WTC11 (cell line): Measurements from ENCODE around the gene SMG1. TPM values are rescaled to one million over a fixed set of nuclear protein-coding genes. Genes with fewer than 3 reads are reported as not detected.

Source experiments
- ATAC-seq: fragments of 200-7000 bp; cut with Tn5 transposase; 2 replicates; pipeline ENCODE4 v1.10.0; 2021; ENCODE audit warnings: mild to moderate bottlenecking, moderate library complexity
- CTCF ChIA-PET: fragments of 300-600 bp; sonication (Branson Sonifier 250); formaldehyde crosslinking; loops from one replicate; lab custom pipeline; 2021; ENCODE audit warnings: antibody characterized with exemption; lab: Charles Lee
- POLR2A ChIA-PET: fragments of 350-600 bp; sonication (Branson Sonifier 250); formaldehyde crosslinking; loops from one replicate; lab custom pipeline; 2021; ENCODE audit warnings: antibody characterized with exemption; lab: Charles Lee
- DNase-seq: peaks from one replicate; pipeline ENCODE4 v3.0.0; 2021; ENCODE audit warnings: low spot score
- H3K27ac Mint-ChIP-seq: 2 replicates; pipeline ENCODE4 v1.8.0; 2021; ENCODE audit warnings: mixed read lengths
- H3K27me3 Mint-ChIP-seq: 2 replicates; pipeline ENCODE4 v1.8.0; 2021; ENCODE audit warnings: low read depth, mild to moderate bottlenecking, moderate library complexity, mixed read lengths
- H3K36me3 Mint-ChIP-seq: 2 replicates; pipeline ENCODE4 v1.8.0; 2021; ENCODE audit warnings: mixed read lengths
- H3K4me1 Mint-ChIP-seq: 2 replicates; pipeline ENCODE4 v1.8.0; 2022; ENCODE audit warnings: mixed read lengths
- H3K4me3 Mint-ChIP-seq: 2 replicates; pipeline ENCODE4 v1.8.0; 2021; ENCODE audit warnings: mild to moderate bottlenecking, moderate library complexity, mixed read lengths
- H3K9me3 Mint-ChIP-seq: 2 replicates; pipeline ENCODE4 v1.8.0; 2021; ENCODE audit warnings: mixed read lengths
- ARID4B ChIP-seq: sonication (generic); formaldehyde crosslinking; IDR thresholded peaks from 2 replicates; pipeline ENCODE4 v1.8.0; 2023; ENCODE audit warnings: missing genetic modification reagents, mild to moderate bottlenecking, borderline replicate concordance
- ATF2 ChIP-seq: sonication (generic); formaldehyde crosslinking; IDR thresholded peaks from 2 replicates; pipeline ENCODE4 v1.8.1; 2022; ENCODE audit warnings: low read depth, missing genetic modification reagents, borderline replicate concordance
- CBFB ChIP-seq: sonication (generic); formaldehyde crosslinking; IDR thresholded peaks from 2 replicates; pipeline ENCODE4 v1.8.1; 2022; ENCODE audit warnings: mild to moderate bottlenecking, low read depth, missing genetic modification reagents
- CDX4 ChIP-seq: fragments of 250-450 bp; sonication (Bioruptor Pico); IDR thresholded peaks from 2 replicates; pipeline ENCODE4 v1.9.0; 2021; ENCODE audit warnings: moderate library complexity, mild to moderate bottlenecking, inconsistent platforms, borderline replicate concordance
- CTCF ChIP-seq: fragments of 200-600 bp; IDR thresholded peaks from 2 replicates; pipeline ENCODE4 v1.8.0; 2022; ENCODE audit warnings: antibody characterized with exemption
- FOXJ3 ChIP-seq: sonication (generic); formaldehyde crosslinking; IDR thresholded peaks from 2 replicates; pipeline ENCODE4 v1.9.0; 2021; ENCODE audit warnings: missing genetic modification reagents, mild to moderate bottlenecking, borderline replicate concordance
- GABPB1 ChIP-seq: sonication (generic); formaldehyde crosslinking; IDR thresholded peaks from 2 replicates; pipeline ENCODE4 v1.8.1; 2023; ENCODE audit warnings: mild to moderate bottlenecking, missing genetic modification reagents
- GRHL2 ChIP-seq: fragments of 250-450 bp; sonication (Bioruptor Pico); IDR thresholded peaks from 2 replicates; pipeline ENCODE4 v1.8.0; 2022; ENCODE audit warnings: mild to moderate bottlenecking, moderate library complexity; ENCODE audit not compliant: insufficient replicate concordance, severe bottlenecking
- HMGA2 ChIP-seq: fragments of 250-450 bp; sonication (Bioruptor Pico); IDR thresholded peaks from 2 replicates; pipeline ENCODE4 v1.4.0; 2021; ENCODE audit warnings: mild to moderate bottlenecking, moderate library complexity
- IRF2 ChIP-seq: sonication (generic); formaldehyde crosslinking; IDR thresholded peaks from 2 replicates; pipeline ENCODE4 v1.8.0; 2022; ENCODE audit warnings: low read depth, missing genetic modification reagents, borderline replicate concordance
- JAZF1 ChIP-seq: fragments of 250-450 bp; sonication (Bioruptor Pico); IDR thresholded peaks from 2 replicates; pipeline ENCODE4 v1.9.0; 2021; ENCODE audit warnings: moderate library complexity, mild to moderate bottlenecking, inconsistent platforms
- NR1H2 ChIP-seq: sonication (generic); formaldehyde crosslinking; IDR thresholded peaks from 2 replicates; pipeline ENCODE4 v1.9.0; 2021; ENCODE audit warnings: mild to moderate bottlenecking, moderate library complexity, missing genetic modification reagents
- NR3C1 ChIP-seq: sonication (generic); formaldehyde crosslinking; conservative IDR thresholded peaks from 2 replicates; pipeline ENCODE4 v1.8.1; 2023; ENCODE audit warnings: low read depth, mild to moderate bottlenecking, missing genetic modification reagents
- SMAD4 ChIP-seq: sonication (generic); formaldehyde crosslinking; IDR thresholded peaks from 2 replicates; pipeline ENCODE4 v1.8.0; 2022; ENCODE audit warnings: mild to moderate bottlenecking, missing genetic modification reagents
- ZNF138 ChIP-seq: sonication (generic); formaldehyde crosslinking; conservative IDR thresholded peaks from 2 replicates; pipeline ENCODE4 v1.8.1; 2022; ENCODE audit warnings: mild to moderate bottlenecking, moderate library complexity, missing genetic modification reagents
- total RNA-seq: library from RNA; stranded (reverse); gene quantifications from 3 replicates; pipeline ENCODE4 v1.2.3, GENCODE V29; 2021
- TF ChIP-seq, protein P1 (sequence below): sonication (generic); formaldehyde crosslinking; IDR thresholded peaks from 2 replicates; pipeline ENCODE4 v1.8.1; 2022; ENCODE audit warnings: mild to moderate bottlenecking, moderate library complexity, missing genetic modification reagents
- TF ChIP-seq, protein P2 (sequence below): sonication (generic); formaldehyde crosslinking; IDR thresholded peaks from 2 replicates; pipeline ENCODE4 v1.8.1; 2022; ENCODE audit warnings: missing genetic modification reagents, borderline replicate concordance

The SMG1 gene
- total RNA-seq, 1 experiment from 2014 or later, result 72.2 TPM

DNA sequence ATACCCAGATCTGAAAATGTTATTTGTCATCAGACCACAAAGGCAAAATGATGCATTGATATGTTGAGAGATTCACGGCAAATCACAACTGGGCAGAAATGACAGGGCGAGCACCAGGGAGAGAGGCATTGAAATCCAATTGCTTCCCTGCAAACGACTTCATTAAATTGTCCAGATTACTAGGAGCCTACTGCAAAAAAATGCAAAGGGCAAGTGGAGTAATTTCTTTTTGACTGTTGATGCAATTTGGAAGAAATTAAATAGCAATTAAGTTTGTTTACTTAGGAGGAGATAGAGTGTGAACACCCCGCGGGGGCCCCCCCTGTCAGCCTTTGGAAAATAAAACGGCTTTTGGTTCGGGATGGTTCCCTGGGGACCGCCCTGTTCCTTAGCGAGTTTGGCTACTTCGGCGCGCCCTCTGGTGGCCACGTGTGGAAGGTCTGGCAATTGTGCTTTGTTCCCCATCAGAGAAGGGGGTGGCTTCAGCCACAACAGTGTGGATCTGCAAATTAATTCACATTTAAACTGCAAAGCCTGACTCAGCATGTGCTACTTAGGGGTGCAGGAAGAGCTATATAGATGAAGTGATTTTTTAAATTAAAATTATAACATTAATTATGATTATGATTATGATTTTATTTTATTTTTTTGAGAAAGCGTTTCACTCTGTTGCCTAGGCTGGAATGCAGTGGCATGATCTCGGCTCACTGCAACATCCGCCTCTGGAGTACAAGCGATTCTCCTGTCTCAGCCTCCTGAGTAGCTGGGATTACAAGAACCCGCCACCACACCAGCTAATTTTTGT lies 43.0 kb upstream of the SMG1 start:
- H3K4me3 Mint-ChIP-seq, result peak overlapping the region; percentile 49
- POLR2A ChIA-PET, result no interaction called here
- TF ChIP-seq CTCF (peak; percentile 90), GABPB1 (CRISPR knock-in tag) (peak; percentile 14; the same call in 1 of the 2 replicates)
- TF ChIP-seq, protein P1, sequence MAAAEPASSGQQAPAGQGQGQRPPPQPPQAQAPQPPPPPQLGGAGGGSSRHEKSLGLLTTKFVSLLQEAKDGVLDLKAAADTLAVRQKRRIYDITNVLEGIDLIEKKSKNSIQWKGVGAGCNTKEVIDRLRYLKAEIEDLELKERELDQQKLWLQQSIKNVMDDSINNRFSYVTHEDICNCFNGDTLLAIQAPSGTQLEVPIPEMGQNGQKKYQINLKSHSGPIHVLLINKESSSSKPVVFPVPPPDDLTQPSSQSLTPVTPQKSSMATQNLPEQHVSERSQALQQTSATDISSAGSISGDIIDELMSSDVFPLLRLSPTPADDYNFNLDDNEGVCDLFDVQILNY (CRISPR knock-in tag), result no peak

DNA sequence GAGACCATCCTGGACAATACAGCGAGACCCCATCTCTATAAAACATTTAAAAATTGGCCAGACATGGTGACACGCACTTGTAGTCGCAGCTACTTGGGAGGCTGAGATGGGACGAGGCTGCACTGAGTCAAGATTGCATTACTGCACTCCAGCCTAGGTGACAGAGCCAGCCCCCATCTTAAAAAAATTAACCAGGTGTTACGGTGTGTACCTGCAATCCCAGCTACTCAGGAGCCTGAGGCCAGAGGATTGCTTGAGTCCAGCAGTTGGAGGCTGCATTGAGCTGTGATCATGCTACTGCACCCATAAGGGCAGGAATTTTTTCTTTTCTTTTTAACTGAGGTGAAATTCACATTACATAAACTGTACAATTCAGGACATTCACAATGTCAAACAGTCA lies 40.6 kb upstream of the SMG1 start:
- peaks cover 4% of the 10 kb centered on the region; the same call in 1 of the 2 replicates for H3K27me3 Mint-ChIP-seq
- no peak overlapping the region for H3K4me3 Mint-ChIP-seq
- ChIA-PET CTCF (interaction anchor here (1.3 kb wide), 1 partner anchor 20 kb away, joined by 5 read pairs; no protein-coding TSS in a partner anchor), POLR2A (no interaction called here)
- no peak for ATAC-seq
- TF ChIP-seq FOXJ3 (CRISPR knock-in tag) (no peak), GRHL2 (CRISPR knock-in tag) (no peak), JAZF1 (CRISPR knock-in tag) (no peak), CDX4 (no peak), ARID4B (CRISPR knock-in tag) (no peak), IRF2 (CRISPR knock-in tag) (no peak), SMAD4 (CRISPR knock-in tag) (no peak)
- no peaks in the 10 kb centered on the region for H3K36me3 Mint-ChIP-seq
- H3K4me1 Mint-ChIP-seq, result peaks cover 11% of the 10 kb centered on the region
- H3K9me3 Mint-ChIP-seq, result no peaks in the 10 kb centered on the region
- H3K27ac Mint-ChIP-seq, result no peak overlapping the region
- DNase-seq, result no peak

More for the DNA sequence above, 43.0 kb upstream of the SMG1 start:
- peaks cover 11% of the 10 kb centered on the region for H3K4me1 Mint-ChIP-seq
- CTCF ChIA-PET, result interaction anchor here (0.8 kb wide), 2 partner anchors 11 to 168 kb away, joined by 3 read pairs; partner anchors contain the start of gene ARL6IP1
- no peak overlapping the region for H3K27ac Mint-ChIP-seq
- ATAC-seq (peak; percentile 98), DNase-seq (peak; percentile 93)
- no peaks in the 10 kb centered on the region for H3K36me3 Mint-ChIP-seq
- no peaks in the 10 kb centered on the region for H3K9me3 Mint-ChIP-seq
- peaks cover 6% of the 10 kb centered on the region; the same call in 1 of the 2 replicates for H3K27me3 Mint-ChIP-seq

DNA sequence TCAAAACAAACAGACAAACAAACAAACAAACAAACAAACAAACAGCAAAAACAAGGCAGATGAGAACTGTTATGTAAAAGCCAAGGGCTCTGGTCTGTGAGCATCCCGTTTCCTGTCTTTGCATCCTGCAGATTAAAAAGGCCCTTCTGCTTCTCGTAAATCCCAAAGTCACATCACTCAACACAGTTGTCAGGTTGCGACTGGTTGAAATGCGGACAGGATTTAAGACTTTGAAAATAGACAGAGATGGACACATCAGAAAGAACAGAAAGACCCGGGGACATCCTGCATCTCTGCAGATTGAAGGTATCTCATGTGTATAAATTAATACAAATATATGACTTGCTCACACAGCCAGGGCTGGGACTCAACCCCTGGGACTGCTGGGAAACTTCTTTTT lies 39.3 kb upstream of the SMG1 start:
- no peak for ATAC-seq
- no peak overlapping the region for H3K4me3 Mint-ChIP-seq
- peaks cover 4% of the 10 kb centered on the region; the same call in 1 of the 2 replicates for H3K27me3 Mint-ChIP-seq
- peaks cover 11% of the 10 kb centered on the region for H3K4me1 Mint-ChIP-seq
- ChIA-PET CTCF (no interaction called here), POLR2A (no interaction called here)
- H3K9me3 Mint-ChIP-seq, result no peaks in the 10 kb centered on the region
- H3K36me3 Mint-ChIP-seq, result no peaks in the 10 kb centered on the region
- no peak overlapping the region for H3K27ac Mint-ChIP-seq
- no peak for DNase-seq
- TF ChIP-seq HMGA2 (CRISPR knock-in tag) (no peak), NR3C1 (CRISPR knock-in tag) (no peak), SMAD4 (CRISPR knock-in tag) (no peak), NR1H2 (CRISPR knock-in tag) (no peak), CBFB (CRISPR knock-in tag) (no peak), IRF2 (CRISPR knock-in tag) (no peak), ZNF138 (CRISPR knock-in tag) (no peak), ATF2 (CRISPR knock-in tag) (no peak)
- TF ChIP-seq, protein P2, sequence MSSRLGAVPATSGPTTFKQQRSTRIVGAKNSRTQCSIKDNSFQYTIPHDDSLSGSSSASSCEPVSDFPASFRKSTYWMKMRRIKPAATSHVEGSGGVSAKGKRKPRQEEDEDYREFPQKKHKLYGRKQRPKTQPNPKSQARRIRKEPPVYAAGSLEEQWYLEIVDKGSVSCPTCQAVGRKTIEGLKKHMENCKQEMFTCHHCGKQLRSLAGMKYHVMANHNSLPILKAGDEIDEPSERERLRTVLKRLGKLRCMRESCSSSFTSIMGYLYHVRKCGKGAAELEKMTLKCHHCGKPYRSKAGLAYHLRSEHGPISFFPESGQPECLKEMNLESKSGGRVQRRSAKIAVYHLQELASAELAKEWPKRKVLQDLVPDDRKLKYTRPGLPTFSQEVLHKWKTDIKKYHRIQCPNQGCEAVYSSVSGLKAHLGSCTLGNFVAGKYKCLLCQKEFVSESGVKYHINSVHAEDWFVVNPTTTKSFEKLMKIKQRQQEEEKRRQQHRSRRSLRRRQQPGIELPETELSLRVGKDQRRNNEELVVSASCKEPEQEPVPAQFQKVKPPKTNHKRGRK, result no peak
